OCI-LY7 (cell line): Measurements from ENCODE around the gene MAPK8IP3. TPM values are rescaled to one million over a fixed set of nuclear protein-coding genes. Genes with fewer than 3 reads are reported as not detected.

ENCODE experiments used
- BruUV-seq: library from RNA; stranded (reverse); fragments of 400-500 nt; replicated peaks from 2 replicates; lab custom pipeline; 2021; lab: Mats Ljungman, UMichigan
- CTCF ChIA-PET: fragments of 300-600 bp; sonication (Branson Sonifier 250); formaldehyde crosslinking; loops from one replicate; lab custom pipeline; 2022; ENCODE audit warnings: antibody characterized with exemption; ENCODE audit not compliant: unreplicated experiment; lab: Charles Lee
- POLR2A ChIA-PET: fragments of 300-600 bp; sonication (Branson Sonifier 250); formaldehyde crosslinking; loops from one replicate; lab custom pipeline; 2022; ENCODE audit warnings: antibody characterized with exemption; lab: Charles Lee
- DNase-seq: peaks from one replicate; pipeline ENCODE4 v3.0.0-alpha.2; 2015; ENCODE audit warnings: low spot score
- H2AFZ ChIP-seq: fragments of 200-600 bp; sonication (generic), shearing (Covaris generic); 2 replicates; pipeline ENCODE4 v1.6.1; 2014; ENCODE audit warnings: mild to moderate bottlenecking, antibody characterized with exemption, low read length, moderate library complexity
- H3K27ac ChIP-seq: fragments of 200-600 bp; sonication (generic); 2 replicates; pipeline ENCODE4 v1.5.1; 2014; ENCODE audit warnings: mixed run types, low read depth, mild to moderate bottlenecking, moderate library complexity, low read length, inconsistent platforms; ENCODE audit not compliant: poor library complexity, severe bottlenecking
- H3K36me3 ChIP-seq: fragments of 200-600 bp; sonication (generic); 2 replicates; pipeline ENCODE4 v1.6.1; 2014; ENCODE audit warnings: mild to moderate bottlenecking, antibody characterized with exemption, low read length, moderate library complexity, mixed read lengths; ENCODE audit not compliant: insufficient read depth
- H3K4me1 ChIP-seq: fragments of 200-600 bp; sonication (generic); 2 replicates; pipeline ENCODE4 v1.5.1; 2014; ENCODE audit warnings: mild to moderate bottlenecking, low read length; ENCODE audit not compliant: insufficient read depth, poor library complexity, severe bottlenecking
- H3K4me2 ChIP-seq: fragments of 200-600 bp; sonication (generic); 2 replicates; pipeline ENCODE4 v1.6.1; 2014; ENCODE audit warnings: mild to moderate bottlenecking, low read length
- H3K4me3 ChIP-seq: fragments of 200-600 bp; sonication (generic); 2 replicates; pipeline ENCODE4 v1.5.1; 2014; ENCODE audit warnings: mild to moderate bottlenecking, low read depth, low read length; ENCODE audit not compliant: poor library complexity, severe bottlenecking
- H3K79me2 ChIP-seq: fragments of 200-600 bp; sonication (generic); 2 replicates; pipeline ENCODE4 v1.6.1; 2016; ENCODE audit warnings: low read depth, mild to moderate bottlenecking, low read length, moderate library complexity, mixed read lengths; ENCODE audit not compliant: insufficient read depth
- H3K9me2 ChIP-seq: fragments of 200-600 bp; sonication (generic); 2 replicates; pipeline ENCODE4 v1.6.1; 2016; ENCODE audit warnings: mild to moderate bottlenecking, low read length, mixed read lengths; ENCODE audit not compliant: insufficient read depth
- H3K9me3 ChIP-seq: fragments of 200-600 bp; sonication (generic); 2 replicates; pipeline ENCODE4 v1.6.1; 2014; ENCODE audit warnings: mild to moderate bottlenecking, mixed run types, low read length, mixed read lengths
- H4K20me1 ChIP-seq: fragments of 200-600 bp; sonication (generic); 2 replicates; pipeline ENCODE4 v1.6.1; 2014; ENCODE audit warnings: mild to moderate bottlenecking, antibody characterized with exemption, low read length, moderate library complexity, mixed read lengths; ENCODE audit not compliant: insufficient read depth
- EZH2phosphoT487 ChIP-seq: fragments of 200-600 bp; sonication (generic); IDR thresholded peaks from 2 replicates; pipeline ENCODE4 v1.6.1; 2018; ENCODE audit warnings: low read depth, borderline replicate concordance, mild to moderate bottlenecking, mixed run types, antibody characterized with exemption, low read length, moderate library complexity, mixed read lengths
- intact Hi-C: fragments of 100-400 bp; cut with micrococcal nuclease; formaldehyde crosslinking; loops from one replicate; pipeline ENCODE4 v1.10.0; 2022; ENCODE audit not compliant: unreplicated experiment
- total RNA-seq, 2 experiments: library from RNA; depleted of rRNA in 1 of 2; stranded (reverse); fragments of >200 nt in 1 of 2; shearing (Covaris generic) in 1 of 2; gene quantifications; 2 replicates each; pipeline ENCODE4 v1.2.3, GENCODE V29; 2014 to 2022
- TF ChIP-seq, protein P1 (sequence below): fragments of 200-600 bp; sonication (generic); conservative IDR thresholded peaks from 2 replicates; pipeline ENCODE4 v1.5.1; 2014; ENCODE audit warnings: mild to moderate bottlenecking, antibody characterized with exemption, low read length, moderate library complexity, mixed read lengths

MAPK8IP3 gene
- total RNA-seq, 2 experiments from 2014 or later: 114 to 130 TPM

- no peak for DNase-seq
- H3K9me2 ChIP-seq: no peaks in the 10 kb centered on the region
- H3K27ac ChIP-seq: no peak overlapping the region
- peaks cover 7% of the 10 kb centered on the region for H3K4me1 ChIP-seq
- no peaks in the 10 kb centered on the region for H3K9me3 ChIP-seq
- no peak for TF ChIP-seq EZH2phosphoT487
- TF ChIP-seq, protein P1, sequence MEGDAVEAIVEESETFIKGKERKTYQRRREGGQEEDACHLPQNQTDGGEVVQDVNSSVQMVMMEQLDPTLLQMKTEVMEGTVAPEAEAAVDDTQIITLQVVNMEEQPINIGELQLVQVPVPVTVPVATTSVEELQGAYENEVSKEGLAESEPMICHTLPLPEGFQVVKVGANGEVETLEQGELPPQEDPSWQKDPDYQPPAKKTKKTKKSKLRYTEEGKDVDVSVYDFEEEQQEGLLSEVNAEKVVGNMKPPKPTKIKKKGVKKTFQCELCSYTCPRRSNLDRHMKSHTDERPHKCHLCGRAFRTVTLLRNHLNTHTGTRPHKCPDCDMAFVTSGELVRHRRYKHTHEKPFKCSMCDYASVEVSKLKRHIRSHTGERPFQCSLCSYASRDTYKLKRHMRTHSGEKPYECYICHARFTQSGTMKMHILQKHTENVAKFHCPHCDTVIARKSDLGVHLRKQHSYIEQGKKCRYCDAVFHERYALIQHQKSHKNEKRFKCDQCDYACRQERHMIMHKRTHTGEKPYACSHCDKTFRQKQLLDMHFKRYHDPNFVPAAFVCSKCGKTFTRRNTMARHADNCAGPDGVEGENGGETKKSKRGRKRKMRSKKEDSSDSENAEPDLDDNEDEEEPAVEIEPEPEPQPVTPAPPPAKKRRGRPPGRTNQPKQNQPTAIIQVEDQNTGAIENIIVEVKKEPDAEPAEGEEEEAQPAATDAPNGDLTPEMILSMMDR: no peak
- H3K79me2 ChIP-seq: peaks cover 3% of the 10 kb centered on the region
- intact Hi-C loops: no loop called here
- no TSS peak for BruUV-seq
- H3K36me3 ChIP-seq: peaks cover 64% of the 10 kb centered on the region
- ChIA-PET CTCF (no interaction called here), POLR2A (interaction anchor here (0.6 kb wide), 1 partner anchor 200 kb away, joined by 5 read pairs; no protein-coding TSS in a partner anchor)
- H3K4me3 ChIP-seq: no peak overlapping the region
- H4K20me1 ChIP-seq: no peaks in the 10 kb centered on the region
- no peak overlapping the region for H3K4me2 ChIP-seq
- no peak overlapping the region for H2AFZ ChIP-seq
These were observed 32.4 kb upstream of the MAPK8IP3 start for GRCh38 chr16:1673424-1674151.

GRCh38 chr16:1674306-1674705 is 31.7 kb upstream of the MAPK8IP3 start:
- no TSS peak for BruUV-seq
- intact Hi-C loops: no loop called here

More at GRCh38 chr16:1674306-1674705, 31.7 kb upstream of the MAPK8IP3 start:
- DNase-seq: no peak
- Histone ChIP-seq H3K4me3 (no peak overlapping the region), H3K27ac (no peak overlapping the region), H3K9me3 (no peaks in the 10 kb centered on the region), H3K9me2 (no peaks in the 10 kb centered on the region), H3K79me2 (peaks cover 11% of the 10 kb centered on the region), H3K4me1 (peaks cover 11% of the 10 kb centered on the region), H3K4me2 (no peak overlapping the region), H2AFZ (no peak overlapping the region), H4K20me1 (peaks cover 4% of the 10 kb centered on the region; the same call in 1 of the 2 replicates), H3K36me3 (peaks cover 59% of the 10 kb centered on the region)
- TF ChIP-seq, protein P1: no peak
- no peak for TF ChIP-seq EZH2phosphoT487
- POLR2A ChIA-PET: no interaction called here
- CTCF ChIA-PET: no interaction called here
